HCT116 (cell line): ENCODE measurements around the gene LHX4. TPM values are rescaled to one million over a fixed set of nuclear protein-coding genes. Genes with fewer than 3 reads are reported as not detected.

Experiments used
- ATAC-seq: fragments of 200-7000 bp; cut with Tn5 transposase; 2 replicates; pipeline ENCODE4 v1.9.1; 2020; ENCODE audit warnings: mild to moderate bottlenecking, moderate library complexity
- BruUV-seq: library from RNA; stranded (reverse); fragments of 400-500 nt; replicated peaks from 2 replicates; lab custom pipeline; 2021; lab: Mats Ljungman, UMichigan
- CTCF ChIA-PET: fragments of 300-600 bp; sonication (Branson Sonifier 250); formaldehyde crosslinking; loops from one replicate; lab custom pipeline; 2021; ENCODE audit warnings: antibody characterized with exemption; lab: Charles Lee
- POLR2A ChIA-PET: fragments of 300-600, 350-600 bp; sonication (Branson Sonifier 250); formaldehyde crosslinking; loops from one replicate; lab custom pipeline; 2021; ENCODE audit warnings: antibody characterized with exemption; lab: Charles Lee
- RAD21 ChIA-PET, 2 experiments: fragments of 300-600 bp; sonication (Branson Sonifier 250); formaldehyde crosslinking; loops; one replicate each; lab custom pipeline; 2023; ENCODE audit warnings: low total read pairs in 2 of 2; ENCODE audit not compliant: uncharacterized antibody in 2 of 2, unreplicated experiment in 2 of 2, low non-redundant PET in 1 of 2; lab: Charles Lee
- DNase-seq: peaks from one replicate; pipeline ENCODE4 v3.0.0-alpha.2; 2010; ENCODE audit warnings: low read depth, low spot score
- H2AFZ ChIP-seq: fragments of 200-600 bp; shearing (Covaris generic), sonication (generic); 2 replicates; pipeline ENCODE4 v1.6.1; 2017; ENCODE audit warnings: low read depth, mixed run types, mixed read lengths, antibody characterized with exemption, low read length; ENCODE audit not compliant: poor library complexity, severe bottlenecking
- H3K27ac ChIP-seq: 2 replicates; pipeline ENCODE4 v1.5.1; 2012; ENCODE audit warnings: low read depth, low read length
- H3K27me3 ChIP-seq: fragments of 200-600 bp; sonication (generic); 2 replicates; pipeline ENCODE4 v1.6.1; 2016; ENCODE audit warnings: mixed run types, low read length, mixed read lengths; ENCODE audit not compliant: insufficient read depth
- H3K36me3 ChIP-seq, 2 experiments: fragments of 200-500 bp in 1 of 2; fragments of 200-600 bp in 1 of 2; sonication (Bioruptor generic) in 1 of 2; sonication (generic) in 1 of 2; 2 replicates each; pipeline versions ENCODE4 v1.5.1 to v1.6.1; 2014 to 2016; ENCODE audit warnings: low read length in 2 of 2, inconsistent platforms in 1 of 2, mixed read lengths in 1 of 2, mixed run types in 1 of 2; ENCODE audit not compliant: insufficient read depth in 2 of 2, control insufficient read depth in 1 of 2
- H3K4me1 ChIP-seq, 2 experiments: fragments of 200-600 bp in 1 of 2; sonication (generic) in 1 of 2; 2 replicates each; pipeline versions ENCODE4 v1.5.1 to v1.6.1; 2012 to 2017; ENCODE audit warnings: low read length in 2 of 2, inconsistent platforms in 1 of 2, mild to moderate bottlenecking in 1 of 2, mixed read lengths in 1 of 2, mixed run types in 1 of 2, moderate library complexity in 1 of 2; ENCODE audit not compliant: insufficient read depth in 2 of 2, control insufficient read depth in 1 of 2
- H3K4me2 ChIP-seq: fragments of 200-600 bp; sonication (generic); 2 replicates; pipeline ENCODE4 v1.6.1; 2017; ENCODE audit warnings: mixed run types, low read length, mixed read lengths
- H3K4me3 ChIP-seq, 2 experiments: fragments of 200-600 bp in 1 of 2; sonication (generic) in 1 of 2; replicated peaks in 1 of 2; 2 replicates each; pipeline ENCODE4 v1.5.1; 2011 to 2016; ENCODE audit warnings: low read length in 2 of 2, control low read depth in 1 of 2, low read depth in 1 of 2, mild to moderate bottlenecking in 1 of 2, mixed read lengths in 1 of 2, mixed run types in 1 of 2
- H3K79me2 ChIP-seq: fragments of 200-600 bp; sonication (generic); 2 replicates; pipeline ENCODE4 v1.6.1; 2017; ENCODE audit warnings: mild to moderate bottlenecking, mixed run types, low read length, moderate library complexity, mixed read lengths; ENCODE audit not compliant: insufficient read depth
- H3K9ac ChIP-seq: fragments of 200-600 bp; sonication (generic); 2 replicates; pipeline ENCODE4 v1.6.1; 2016; ENCODE audit warnings: low read length, mixed read lengths
- H3K9me2 ChIP-seq: fragments of 200-600 bp; sonication (generic), shearing (Covaris generic); 2 replicates; pipeline ENCODE4 v1.6.1; 2017; ENCODE audit warnings: mixed run types, mild to moderate bottlenecking, moderate library complexity; ENCODE audit not compliant: insufficient read depth
- H3K9me3 ChIP-seq, 2 experiments: fragments of 200-500 bp in 1 of 2; fragments of 200-600 bp in 1 of 2; sonication (Bioruptor generic) in 1 of 2; sonication (generic) in 1 of 2; 2 replicates each; pipeline ENCODE4 v1.6.1; 2014 to 2017; ENCODE audit warnings: low read length in 2 of 2, mixed read lengths in 2 of 2, inconsistent platforms in 1 of 2, low read depth in 1 of 2, mild to moderate bottlenecking in 1 of 2, mixed run types in 1 of 2, moderate library complexity in 1 of 2; ENCODE audit not compliant: control insufficient read depth in 1 of 2, insufficient read depth in 1 of 2
- H4K20me1 ChIP-seq: fragments of 200-600 bp; sonication (generic), shearing (Covaris generic); 2 replicates; pipeline ENCODE4 v1.6.1; 2017; ENCODE audit warnings: mixed run types, mild to moderate bottlenecking, moderate library complexity; ENCODE audit not compliant: insufficient read depth
- FOSL1 ChIP-seq: IDR thresholded peaks from 2 replicates; pipeline ENCODE4 v1.6.1; 2012; ENCODE audit warnings: low read depth
- POLR2A ChIP-seq: IDR thresholded peaks from 2 replicates; pipeline ENCODE4 v1.7.0; 2011; ENCODE audit warnings: borderline replicate concordance; ENCODE audit not compliant: insufficient read depth, insufficient read length; ENCODE audit errors: extremely low read depth
- POLR2AphosphoS5 ChIP-seq: IDR thresholded peaks from 2 replicates; pipeline ENCODE4 v1.6.1; 2011; ENCODE audit warnings: mild to moderate bottlenecking, low read depth, low read length, moderate library complexity
- RAD21 ChIP-seq: IDR thresholded peaks from 2 replicates; pipeline ENCODE4 v1.6.1; 2012; ENCODE audit warnings: low read depth, mild to moderate bottlenecking
- TCF7L2 ChIP-seq: IDR thresholded peaks from 2 replicates; pipeline ENCODE4 v1.7.0; 2011; ENCODE audit warnings: borderline replicate concordance, inconsistent platforms; ENCODE audit not compliant: insufficient read depth, insufficient read length; ENCODE audit errors: extremely low read depth
- intact Hi-C: fragments of 100-400 bp; cut with micrococcal nuclease; formaldehyde crosslinking; loops from 2 replicates; pipeline ENCODE4 v1.10.0; 2022
- total RNA-seq: library from RNA; stranded (reverse); gene quantifications from one replicate; pipeline ENCODE4 v1.2.1, GENCODE V29; 2021; ENCODE audit not compliant: unreplicated experiment
- TF ChIP-seq, protein P1 (sequence below), 3 experiments: fragments of 200-600 bp in 1 of 3; sonication (generic) in 1 of 3; IDR thresholded peaks in 2 of 3; conservative IDR thresholded peaks in 1 of 3; 2 replicates each; pipeline ENCODE4 v1.5.1; 2012 to 2017; ENCODE audit warnings: low read depth in 2 of 3, low read length in 2 of 3, antibody characterized with exemption in 1 of 3, borderline replicate concordance in 1 of 3, control low read depth in 1 of 3, mild to moderate bottlenecking in 1 of 3, mixed read lengths in 1 of 3, mixed run types in 1 of 3, moderate library complexity in 1 of 3; ENCODE audit not compliant: insufficient read depth in 1 of 3
- TF ChIP-seq, protein P2 (sequence below): IDR thresholded peaks from 2 replicates; pipeline ENCODE4 v1.6.1; 2012; ENCODE audit warnings: low read depth

Gene LHX4
- total RNA-seq, 1 experiment from 2014 or later: 0.44 TPM

GRCh38 chr1:180219776-180220175, 10.3 kb upstream of the LHX4 start:
- TF ChIP-seq RAD21 (no peak), FOSL1 (no peak), POLR2A (no peak), POLR2AphosphoS5 (no peak), TCF7L2 (no peak)
- TF ChIP-seq, protein P1, sequence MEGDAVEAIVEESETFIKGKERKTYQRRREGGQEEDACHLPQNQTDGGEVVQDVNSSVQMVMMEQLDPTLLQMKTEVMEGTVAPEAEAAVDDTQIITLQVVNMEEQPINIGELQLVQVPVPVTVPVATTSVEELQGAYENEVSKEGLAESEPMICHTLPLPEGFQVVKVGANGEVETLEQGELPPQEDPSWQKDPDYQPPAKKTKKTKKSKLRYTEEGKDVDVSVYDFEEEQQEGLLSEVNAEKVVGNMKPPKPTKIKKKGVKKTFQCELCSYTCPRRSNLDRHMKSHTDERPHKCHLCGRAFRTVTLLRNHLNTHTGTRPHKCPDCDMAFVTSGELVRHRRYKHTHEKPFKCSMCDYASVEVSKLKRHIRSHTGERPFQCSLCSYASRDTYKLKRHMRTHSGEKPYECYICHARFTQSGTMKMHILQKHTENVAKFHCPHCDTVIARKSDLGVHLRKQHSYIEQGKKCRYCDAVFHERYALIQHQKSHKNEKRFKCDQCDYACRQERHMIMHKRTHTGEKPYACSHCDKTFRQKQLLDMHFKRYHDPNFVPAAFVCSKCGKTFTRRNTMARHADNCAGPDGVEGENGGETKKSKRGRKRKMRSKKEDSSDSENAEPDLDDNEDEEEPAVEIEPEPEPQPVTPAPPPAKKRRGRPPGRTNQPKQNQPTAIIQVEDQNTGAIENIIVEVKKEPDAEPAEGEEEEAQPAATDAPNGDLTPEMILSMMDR (IDR thresholded peaks at IDR 0.05 in 2 of 3, conservative IDR thresholded peaks at IDR 0.05 in 1 of 3; ENCODE audit: borderline replicate concordance in 1 of 3, insufficient read depth in 1 of 3, low read depth in 2 of 3, low read length in 2 of 3): no peak
- TF ChIP-seq, protein P2, sequence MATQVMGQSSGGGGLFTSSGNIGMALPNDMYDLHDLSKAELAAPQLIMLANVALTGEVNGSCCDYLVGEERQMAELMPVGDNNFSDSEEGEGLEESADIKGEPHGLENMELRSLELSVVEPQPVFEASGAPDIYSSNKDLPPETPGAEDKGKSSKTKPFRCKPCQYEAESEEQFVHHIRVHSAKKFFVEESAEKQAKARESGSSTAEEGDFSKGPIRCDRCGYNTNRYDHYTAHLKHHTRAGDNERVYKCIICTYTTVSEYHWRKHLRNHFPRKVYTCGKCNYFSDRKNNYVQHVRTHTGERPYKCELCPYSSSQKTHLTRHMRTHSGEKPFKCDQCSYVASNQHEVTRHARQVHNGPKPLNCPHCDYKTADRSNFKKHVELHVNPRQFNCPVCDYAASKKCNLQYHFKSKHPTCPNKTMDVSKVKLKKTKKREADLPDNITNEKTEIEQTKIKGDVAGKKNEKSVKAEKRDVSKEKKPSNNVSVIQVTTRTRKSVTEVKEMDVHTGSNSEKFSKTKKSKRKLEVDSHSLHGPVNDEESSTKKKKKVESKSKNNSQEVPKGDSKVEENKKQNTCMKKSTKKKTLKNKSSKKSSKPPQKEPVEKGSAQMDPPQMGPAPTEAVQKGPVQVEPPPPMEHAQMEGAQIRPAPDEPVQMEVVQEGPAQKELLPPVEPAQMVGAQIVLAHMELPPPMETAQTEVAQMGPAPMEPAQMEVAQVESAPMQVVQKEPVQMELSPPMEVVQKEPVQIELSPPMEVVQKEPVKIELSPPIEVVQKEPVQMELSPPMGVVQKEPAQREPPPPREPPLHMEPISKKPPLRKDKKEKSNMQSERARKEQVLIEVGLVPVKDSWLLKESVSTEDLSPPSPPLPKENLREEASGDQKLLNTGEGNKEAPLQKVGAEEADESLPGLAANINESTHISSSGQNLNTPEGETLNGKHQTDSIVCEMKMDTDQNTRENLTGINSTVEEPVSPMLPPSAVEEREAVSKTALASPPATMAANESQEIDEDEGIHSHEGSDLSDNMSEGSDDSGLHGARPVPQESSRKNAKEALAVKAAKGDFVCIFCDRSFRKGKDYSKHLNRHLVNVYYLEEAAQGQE: no peak
- Histone ChIP-seq H3K4me3 (no peak overlapping the region), H3K9me2 (no peaks in the 10 kb centered on the region), H3K36me3 (no peaks in the 10 kb centered on the region), H2AFZ (no peak overlapping the region), H3K9ac (no peak overlapping the region), H3K4me1 (no peaks in the 10 kb centered on the region), H3K27me3 (peaks cover 10% of the 10 kb centered on the region), H3K4me2 (no peak overlapping the region), H3K27ac (no peak overlapping the region), H3K79me2 (no peaks in the 10 kb centered on the region), H4K20me1 (no peaks in the 10 kb centered on the region), H3K9me3 (no peaks in the 10 kb centered on the region)
- intact Hi-C loops: no loop called here
- ChIA-PET RAD21 (no interaction called here), POLR2A (no interaction called here), CTCF (no interaction called here)
- no peak for DNase-seq
- ATAC-seq: no peak
- BruUV-seq: no TSS peak
